Measurements from ENCODE around the gene MAPK11.

- TF ChIP-seq ARNT (IDR thresholded peaks at IDR 0.05) (no peak), HDGF (IDR thresholded peaks at IDR 0.05; ENCODE audit: borderline replicate concordance) (no peak), SUZ12 (IDR thresholded peaks at IDR 0.05) (no peak), BHLHE40 (IDR thresholded peaks at IDR 0.05; ENCODE audit: borderline replicate concordance) (no peak), TARDBP (IDR thresholded peaks at IDR 0.05) (no peak), SP1 (IDR thresholded peaks at IDR 0.05) (no peak), FOXA1 (IDR thresholded peaks at IDR 0.05) (no peak), FOXK2 (IDR thresholded peaks at IDR 0.05) (no peak), LEF1 (IDR thresholded peaks at IDR 0.05; ENCODE audit: borderline replicate concordance) (no peak), L3MBTL2 (conservative IDR thresholded peaks at IDR 0.05) (no peak), ELF4 (IDR thresholded peaks at IDR 0.05) (no peak)
Observed at GRCh38 chr22:50284479-50284878, 14.3 kb upstream of the MAPK11 start.

All from HEK293T (cell line).